Activated CD8-positive, alpha-beta T cell treated with anti-CD3 and anti-CD28 coated beads for 36 hours (primary cell): ENCODE results near the gene GINS3. TPM values are rescaled to one million over a fixed set of nuclear protein-coding genes. Genes with fewer than 3 reads are reported as not detected.

Experiments used
- ATAC-seq: fragments of 200-7000 bp; cut with Tn5 transposase; one replicate; pipeline ENCODE4 v1.10.0; 2021; ENCODE audit warnings: mild to moderate bottlenecking, moderate library complexity
- CTCF ChIA-PET: fragments of 350-600 bp; sonication (Branson Sonifier 250); formaldehyde crosslinking; loops from one replicate; lab custom pipeline; 2021; ENCODE audit warnings: antibody characterized with exemption; lab: Charles Lee
- POLR2A ChIA-PET: fragments of 350-600 bp; sonication (Branson Sonifier 250); formaldehyde crosslinking; loops from one replicate; lab custom pipeline; 2021; ENCODE audit warnings: antibody characterized with exemption; lab: Charles Lee
- DNase-seq: peaks from one replicate; pipeline ENCODE4 v3.0.0-alpha.2; 2020
- H3K27ac Mint-ChIP-seq: one replicate; pipeline ENCODE4 v1.8.0; 2021; ENCODE audit warnings: mild to moderate bottlenecking, mixed read lengths
- H3K27me3 Mint-ChIP-seq: one replicate; pipeline ENCODE4 v1.8.0; 2021; ENCODE audit warnings: mixed read lengths
- H3K36me3 Mint-ChIP-seq: one replicate; pipeline ENCODE4 v1.8.0; 2021; ENCODE audit warnings: low read depth, mixed read lengths
- H3K4me1 Mint-ChIP-seq: one replicate; pipeline ENCODE4 v1.8.0; 2021; ENCODE audit warnings: low read depth, mixed read lengths
- H3K4me3 Mint-ChIP-seq: one replicate; pipeline ENCODE4 v1.8.0; 2021; ENCODE audit warnings: mild to moderate bottlenecking, moderate library complexity, mixed read lengths
- H3K9me3 Mint-ChIP-seq: one replicate; pipeline ENCODE4 v1.8.0; 2021; ENCODE audit warnings: mixed read lengths
- CTCF ChIP-seq: fragments of 200-600 bp; IDR thresholded peaks from one replicate; pipeline ENCODE4 v1.8.0; 2022; ENCODE audit warnings: antibody characterized with exemption, mild to moderate bottlenecking
- intact Hi-C: fragments of 100-400 bp; cut with micrococcal nuclease; formaldehyde crosslinking; loops from one replicate; pipeline ENCODE4 v1.10.0; 2022
- total RNA-seq, 2 experiments: library from RNA; stranded (reverse); gene quantifications; one replicate each; pipeline ENCODE4 v1.2.3, GENCODE V29; 2021

GINS3 gene
- total RNA-seq, 2 experiments from 2014 or later: 16.0 to 18.1 TPM

- CTCF ChIA-PET: interaction anchor here (2.4 to 4.9 kb wide), 2 partner anchors 12 to 139 kb away, joined by 9 to 27 read pairs; no protein-coding TSS in a partner anchor
- TF ChIP-seq CTCF: no peak
- Mint-ChIP-seq H3K9me3 (no peaks in the 10 kb centered on the region), H3K36me3 (no peaks in the 10 kb centered on the region), H3K27me3 (peaks cover 15% of the 10 kb centered on the region), H3K27ac (no peak overlapping the region), H3K4me3 (no peak overlapping the region), H3K4me1 (no peaks in the 10 kb centered on the region)
- DNase-seq (no peak), ATAC-seq (no peak)
- intact Hi-C loops: no loop called here
- POLR2A ChIA-PET: interaction anchor here (1.0 kb wide), 1 partner anchor 9 kb away, joined by 3 read pairs; no protein-coding TSS in a partner anchor
Measured at GRCh38 chr16:58348986-58349385, 43.3 kb upstream of the GINS3 start.

- CTCF ChIA-PET: interaction anchor here (1.7 kb wide), 1 partner anchor 16 kb away, joined by 11 read pairs; no protein-coding TSS in a partner anchor
- no peaks in the 10 kb centered on the region for H3K36me3 Mint-ChIP-seq
- no peaks in the 10 kb centered on the region for H3K9me3 Mint-ChIP-seq
- no peak for DNase-seq
- ATAC-seq: no peak
- no peak overlapping the region for H3K27ac Mint-ChIP-seq
- no peak overlapping the region for H3K4me3 Mint-ChIP-seq
- TF ChIP-seq CTCF: no peak
- POLR2A ChIA-PET: no interaction called here
- no peaks in the 10 kb centered on the region for H3K4me1 Mint-ChIP-seq
- intact Hi-C loops: no loop called here
- peaks cover 16% of the 10 kb centered on the region for H3K27me3 Mint-ChIP-seq
Measured at GRCh38 chr16:58352690-58353089, 39.6 kb upstream of the GINS3 start.

GRCh38 chr16:58360041-58360634, 32.1 kb upstream of the GINS3 start:
- CTCF ChIA-PET: interaction anchor here (1.2 to 1.4 kb wide), 2 partner anchors 23 to 128 kb away, joined by 3 to 5 read pairs; no protein-coding TSS in a partner anchor
- intact Hi-C loops: no loop called here
- Mint-ChIP-seq H3K4me3 (no peak overlapping the region), H3K27ac (no peak overlapping the region), H3K9me3 (peaks cover 23% of the 10 kb centered on the region), H3K27me3 (peaks cover 32% of the 10 kb centered on the region), H3K36me3 (peaks cover 2% of the 10 kb centered on the region), H3K4me1 (no peaks in the 10 kb centered on the region)
- TF ChIP-seq CTCF: no peak
- DNase-seq: no peak
- POLR2A ChIA-PET: no interaction called here
- ATAC-seq: no peak

GRCh38 chr16:58361726-58362125, 30.5 kb upstream of the GINS3 start:
- POLR2A ChIA-PET: no interaction called here
- peaks cover 23% of the 10 kb centered on the region for H3K9me3 Mint-ChIP-seq
- no peak for TF ChIP-seq CTCF
- no peak overlapping the region for H3K4me3 Mint-ChIP-seq
- CTCF ChIA-PET: interaction anchor here (1.2 kb wide), 1 partner anchor 25 kb away, joined by 3 read pairs; no protein-coding TSS in a partner anchor
- H3K27ac Mint-ChIP-seq: no peak overlapping the region
- ATAC-seq: no peak
- intact Hi-C loops: no loop called here
- no peak for DNase-seq
- H3K27me3 Mint-ChIP-seq: peaks cover 36% of the 10 kb centered on the region
- H3K36me3 Mint-ChIP-seq: peaks cover 2% of the 10 kb centered on the region
- H3K4me1 Mint-ChIP-seq: no peaks in the 10 kb centered on the region

GRCh38 chr16:58363746-58364393, 28.4 kb upstream of the GINS3 start:
- DNase-seq (no peak), ATAC-seq (no peak)
- intact Hi-C loops: no loop called here
- POLR2A ChIA-PET: no interaction called here
- Mint-ChIP-seq H3K27me3 (peaks cover 33% of the 10 kb centered on the region), H3K4me3 (no peak overlapping the region), H3K36me3 (peaks cover 2% of the 10 kb centered on the region), H3K27ac (no peak overlapping the region), H3K9me3 (peaks cover 20% of the 10 kb centered on the region), H3K4me1 (no peaks in the 10 kb centered on the region)
- TF ChIP-seq CTCF: no peak
- CTCF ChIA-PET: no interaction called here
